ENCODE measurements around the gene KDELR1. TPM values are rescaled to one million over a fixed set of nuclear protein-coding genes. Genes with fewer than 3 reads are reported as not detected.

KDELR1 gene
- total and polyA plus RNA-seq, 9 of the 15 experiments (the other 6 are each of a cell fraction or from before 2014, with no cell fraction given): 6.1 to 165 (median 58.5) TPM

DNA sequence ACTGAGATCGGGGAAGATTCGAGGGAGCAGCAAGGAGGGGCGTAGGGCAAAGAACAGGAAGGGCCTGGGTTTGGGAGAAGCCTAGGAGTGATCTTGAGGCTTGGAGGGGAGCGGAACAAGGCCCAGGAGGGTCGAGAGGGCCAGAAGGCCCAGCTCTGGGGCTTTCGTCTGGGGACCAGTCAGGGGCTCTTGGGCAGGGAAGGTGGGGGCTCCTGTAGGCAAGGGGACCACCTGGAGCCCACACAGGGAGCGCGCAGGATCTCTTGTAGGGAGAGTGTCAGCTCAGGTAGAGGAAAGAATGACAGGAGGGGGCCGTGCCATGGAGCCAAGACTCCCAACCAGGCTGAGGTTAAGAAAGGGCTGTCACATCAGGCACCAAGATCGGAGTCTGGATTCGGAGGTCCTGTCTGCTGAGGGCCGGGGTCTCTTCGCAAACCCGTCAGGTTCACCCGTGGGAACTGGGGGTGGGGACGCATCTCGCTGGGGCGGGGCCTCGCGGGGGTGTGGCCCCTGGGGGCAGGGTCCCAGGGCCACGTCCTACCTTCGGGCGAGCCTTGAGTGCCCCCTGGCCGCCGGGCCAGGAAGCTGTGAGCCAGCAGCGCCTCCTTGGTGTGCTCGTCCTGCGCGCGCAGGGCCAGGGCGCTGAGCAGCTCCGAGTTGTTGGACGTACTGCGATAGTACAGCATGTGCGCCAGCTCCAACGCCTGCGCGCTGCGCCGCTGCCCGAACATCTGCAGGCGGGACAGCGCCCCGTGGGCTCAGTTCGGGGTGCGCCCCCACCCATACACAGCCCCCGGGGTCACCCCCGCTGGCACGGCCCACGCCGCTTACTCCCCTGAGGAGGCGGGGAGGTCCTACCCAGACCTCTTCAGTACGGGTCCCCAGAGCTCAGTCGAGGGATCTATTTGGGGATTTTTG is 57.6 kb downstream of the KDELR1 start (continued):
- TF ChIP-seq, protein P1, sequence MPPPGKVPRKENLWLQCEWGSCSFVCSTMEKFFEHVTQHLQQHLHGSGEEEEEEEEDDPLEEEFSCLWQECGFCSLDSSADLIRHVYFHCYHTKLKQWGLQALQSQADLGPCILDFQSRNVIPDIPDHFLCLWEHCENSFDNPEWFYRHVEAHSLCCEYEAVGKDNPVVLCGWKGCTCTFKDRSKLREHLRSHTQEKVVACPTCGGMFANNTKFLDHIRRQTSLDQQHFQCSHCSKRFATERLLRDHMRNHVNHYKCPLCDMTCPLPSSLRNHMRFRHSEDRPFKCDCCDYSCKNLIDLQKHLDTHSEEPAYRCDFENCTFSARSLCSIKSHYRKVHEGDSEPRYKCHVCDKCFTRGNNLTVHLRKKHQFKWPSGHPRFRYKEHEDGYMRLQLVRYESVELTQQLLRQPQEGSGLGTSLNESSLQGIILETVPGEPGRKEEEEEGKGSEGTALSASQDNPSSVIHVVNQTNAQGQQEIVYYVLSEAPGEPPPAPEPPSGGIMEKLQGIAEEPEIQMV (tag; conservative IDR thresholded peaks at IDR 0.05; ENCODE audit: low read depth): 0 out of 2 replicates have a peak, but pooled peaks have one; percentile 7
- no peak for TF ChIP-seq SMAD1 (IDR thresholded peaks at IDR 0.05; ENCODE audit: low read depth, low read length, partially characterized antibody)
- TF ChIP-seq XRCC5 (IDR thresholded peaks at IDR 0.05; ENCODE audit: low read depth, low read length): 0 out of 2 replicates have a peak, but pooled peaks have one; percentile 50
- TF ChIP-seq BRCA1 (IDR thresholded peaks at IDR 0.05): no peak
- no peak for TF ChIP-seq BRCA1 (CRISPR knock-in tag; IDR thresholded peaks at IDR 0.05)
- no peak for TF ChIP-seq ZNF76 (CRISPR knock-in tag; IDR thresholded peaks at IDR 0.05; ENCODE audit: borderline replicate concordance)
- peak; percentile 88 for TF ChIP-seq POLR2G (IDR thresholded peaks at IDR 0.05; ENCODE audit: low read depth, low read length)
- TF ChIP-seq DMBX1 (CRISPR knock-in tag; IDR thresholded peaks at IDR 0.05; ENCODE audit: borderline replicate concordance): peak; percentile 46; the same call in 1 of the 2 replicates
- TF ChIP-seq, protein P2, sequence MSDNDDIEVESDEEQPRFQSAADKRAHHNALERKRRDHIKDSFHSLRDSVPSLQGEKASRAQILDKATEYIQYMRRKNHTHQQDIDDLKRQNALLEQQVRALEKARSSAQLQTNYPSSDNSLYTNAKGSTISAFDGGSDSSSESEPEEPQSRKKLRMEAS (CRISPR knock-in tag; IDR thresholded peaks at IDR 0.05): peak; percentile 95
- TF ChIP-seq CCNT2 (IDR thresholded peaks at IDR 0.05; ENCODE audit: borderline replicate concordance, extremely low read depth, insufficient read length, low read depth, low read length): peak; percentile 88
- TF ChIP-seq, protein P3, sequence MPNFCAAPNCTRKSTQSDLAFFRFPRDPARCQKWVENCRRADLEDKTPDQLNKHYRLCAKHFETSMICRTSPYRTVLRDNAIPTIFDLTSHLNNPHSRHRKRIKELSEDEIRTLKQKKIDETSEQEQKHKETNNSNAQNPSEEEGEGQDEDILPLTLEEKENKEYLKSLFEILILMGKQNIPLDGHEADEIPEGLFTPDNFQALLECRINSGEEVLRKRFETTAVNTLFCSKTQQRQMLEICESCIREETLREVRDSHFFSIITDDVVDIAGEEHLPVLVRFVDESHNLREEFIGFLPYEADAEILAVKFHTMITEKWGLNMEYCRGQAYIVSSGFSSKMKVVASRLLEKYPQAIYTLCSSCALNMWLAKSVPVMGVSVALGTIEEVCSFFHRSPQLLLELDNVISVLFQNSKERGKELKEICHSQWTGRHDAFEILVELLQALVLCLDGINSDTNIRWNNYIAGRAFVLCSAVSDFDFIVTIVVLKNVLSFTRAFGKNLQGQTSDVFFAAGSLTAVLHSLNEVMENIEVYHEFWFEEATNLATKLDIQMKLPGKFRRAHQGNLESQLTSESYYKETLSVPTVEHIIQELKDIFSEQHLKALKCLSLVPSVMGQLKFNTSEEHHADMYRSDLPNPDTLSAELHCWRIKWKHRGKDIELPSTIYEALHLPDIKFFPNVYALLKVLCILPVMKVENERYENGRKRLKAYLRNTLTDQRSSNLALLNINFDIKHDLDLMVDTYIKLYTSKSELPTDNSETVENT (CRISPR knock-in tag; IDR thresholded peaks at IDR 0.05): 0 out of 2 replicates have a peak, but pooled peaks have one; percentile 43
- TF ChIP-seq, protein P4, sequence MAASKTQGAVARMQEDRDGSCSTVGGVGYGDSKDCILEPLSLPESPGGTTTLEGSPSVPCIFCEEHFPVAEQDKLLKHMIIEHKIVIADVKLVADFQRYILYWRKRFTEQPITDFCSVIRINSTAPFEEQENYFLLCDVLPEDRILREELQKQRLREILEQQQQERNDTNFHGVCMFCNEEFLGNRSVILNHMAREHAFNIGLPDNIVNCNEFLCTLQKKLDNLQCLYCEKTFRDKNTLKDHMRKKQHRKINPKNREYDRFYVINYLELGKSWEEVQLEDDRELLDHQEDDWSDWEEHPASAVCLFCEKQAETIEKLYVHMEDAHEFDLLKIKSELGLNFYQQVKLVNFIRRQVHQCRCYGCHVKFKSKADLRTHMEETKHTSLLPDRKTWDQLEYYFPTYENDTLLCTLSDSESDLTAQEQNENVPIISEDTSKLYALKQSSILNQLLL (CRISPR knock-in tag; IDR thresholded peaks at IDR 0.05; ENCODE audit: borderline replicate concordance): no peak
- TF ChIP-seq ESRRA (IDR thresholded peaks at IDR 0.05; ENCODE audit: borderline replicate concordance, low read depth): peak; percentile 15
- no peak for TF ChIP-seq KLF6 (CRISPR knock-in tag; IDR thresholded peaks at IDR 0.05; ENCODE audit: borderline replicate concordance)
- no peak for TF ChIP-seq PRMT5 (CRISPR knock-in tag; IDR thresholded peaks at IDR 0.05)
- TF ChIP-seq ZNF445 (CRISPR knock-in tag; IDR thresholded peaks at IDR 0.05; ENCODE audit: low read depth): no peak
- TF ChIP-seq NRF1 (conservative IDR thresholded peaks at IDR 0.05 in 1 of 2, IDR thresholded peaks at IDR 0.05 in 1 of 2): peak; percentile 95 to 96
- peak; percentile 92 for TF ChIP-seq ARID2 (IDR thresholded peaks at IDR 0.05)
- TF ChIP-seq, protein P5, sequence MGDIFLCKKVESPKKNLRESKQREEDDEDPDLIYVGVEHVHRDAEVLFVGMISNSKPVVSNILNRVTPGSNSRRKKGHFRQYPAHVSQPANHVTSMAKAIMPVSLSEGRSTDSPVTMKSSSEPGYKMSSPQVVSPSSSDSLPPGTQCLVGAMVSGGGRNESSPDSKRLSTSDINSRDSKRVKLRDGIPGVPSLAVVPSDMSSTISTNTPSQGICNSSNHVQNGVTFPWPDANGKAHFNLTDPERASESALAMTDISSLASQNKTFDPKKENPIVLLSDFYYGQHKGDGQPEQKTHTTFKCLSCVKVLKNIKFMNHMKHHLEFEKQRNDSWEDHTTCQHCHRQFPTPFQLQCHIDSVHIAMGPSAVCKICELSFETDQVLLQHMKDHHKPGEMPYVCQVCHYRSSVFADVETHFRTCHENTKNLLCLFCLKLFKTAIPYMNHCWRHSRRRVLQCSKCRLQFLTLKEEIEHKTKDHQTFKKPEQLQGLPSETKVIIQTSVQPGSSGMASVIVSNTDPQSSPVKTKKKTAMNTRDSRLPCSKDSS (IDR thresholded peaks at IDR 0.05; ENCODE audit: low read depth, partially characterized antibody): no peak

All from K562 (cell line).